CD4-positive, alpha-beta T cell treated with Interleukin-21 for 1 hour (primary cell): ENCODE measurements around the gene PDLIM1.
"Not testable (repeated sequence)": the region's sequence is repeated elsewhere in the genome, so short reads cannot be mapped to it uniquely, and the experiment has no call there.

Experiments used
- DNase-seq: peaks from one replicate; pipeline ENCODE4 v3.0.0-alpha.2; 2020

The PDLIM1 gene

GRCh38 chr10:95262763-95263518 is 27.9 kb downstream of the PDLIM1 start:
- no peak for DNase-seq

GRCh38 chr10:95261926-95262325 is 28.9 kb downstream of the PDLIM1 start:
- DNase-seq, result no peak

GRCh38 chr10:95260909-95261552 is 29.8 kb downstream of the PDLIM1 start:
- DNase-seq, result no peak

- no peak for DNase-seq
Measured at GRCh38 chr10:95260397-95260881, 30.4 kb downstream of the PDLIM1 start.

GRCh38 chr10:95257849-95258248 is 33.0 kb downstream of the PDLIM1 start:
- DNase-seq, result no peak

GRCh38 chr10:95256268-95256667 is 34.5 kb downstream of the PDLIM1 start:
- DNase-seq, result no peak

GRCh38 chr10:95254629-95255028 is 36.2 kb downstream of the PDLIM1 start:
- DNase-seq, result no peak

GRCh38 chr10:95253686-95254085 is 37.1 kb downstream of the PDLIM1 start:
- no peak for DNase-seq

- DNase-seq, result no peak
Measured at GRCh38 chr10:95253007-95253406, 37.8 kb downstream of the PDLIM1 start.

- DNase-seq, result no peak
Measured at GRCh38 chr10:95250856-95251255, 39.9 kb downstream of the PDLIM1 start.

GRCh38 chr10:95249467-95249866 is 41.3 kb downstream of the PDLIM1 start:
- DNase-seq, result no peak

- no peak for DNase-seq
Measured at GRCh38 chr10:95248989-95249388, 41.8 kb downstream of the PDLIM1 start.

- DNase-seq, result no peak
Measured at GRCh38 chr10:95247881-95248583, 42.8 kb downstream of the PDLIM1 start.

- no peak for DNase-seq
Measured at GRCh38 chr10:95247200-95247880, 43.5 kb downstream of the PDLIM1 start.

GRCh38 chr10:95246582-95247051 is 44.2 kb downstream of the PDLIM1 start:
- DNase-seq, result peak; percentile 50

- no peak for DNase-seq
Measured at GRCh38 chr10:95245425-95246055, 45.3 kb downstream of the PDLIM1 start.

GRCh38 chr10:95244152-95244551 is 46.7 kb downstream of the PDLIM1 start:
- no peak for DNase-seq

- DNase-seq, result no peak
Measured at GRCh38 chr10:95243318-95243617, 47.5 kb downstream of the PDLIM1 start.

- peak; percentile 4 for DNase-seq
Measured at GRCh38 chr10:95242581-95243317, 48.1 kb downstream of the PDLIM1 start.

- no peak for DNase-seq
Measured at GRCh38 chr10:95241533-95241932, 49.3 kb downstream of the PDLIM1 start.

GRCh38 chr10:95240811-95241210 is 50.0 kb downstream of the PDLIM1 start:
- no peak for DNase-seq

GRCh38 chr10:95240096-95240495 is 50.7 kb downstream of the PDLIM1 start:
- not testable (repeated sequence) for DNase-seq
